HG03196 (cell line): ENCODE data around the gene AAGAB.

ENCODE experiments used
- ATAC-seq: cut with Tn5 transposase; IDR thresholded peaks from one replicate; pipeline ENCODE4 v1.9.1; 2021; ENCODE audit not compliant: unreplicated experiment

The AAGAB gene

GRCh38 chr15:67212684-67213367 lies 41.6 kb downstream of the AAGAB start:
- ATAC-seq: no peak

- no peak for ATAC-seq
Observed at GRCh38 chr15:67210555-67211168, 43.8 kb downstream of the AAGAB start.

GRCh38 chr15:67208396-67208795 lies 46.1 kb downstream of the AAGAB start:
- no peak for ATAC-seq

- ATAC-seq: no peak
Observed at GRCh38 chr15:67207555-67208207, 46.8 kb downstream of the AAGAB start.

GRCh38 chr15:67202991-67203390 lies 51.5 kb downstream of the AAGAB start:
- no peak for ATAC-seq

- no peak for ATAC-seq
Observed at GRCh38 chr15:67202091-67202490, 52.4 kb downstream of the AAGAB start.

GRCh38 chr15:67201136-67201535 lies 53.3 kb downstream of the AAGAB start:
- ATAC-seq: no peak

- ATAC-seq: no peak
Observed at GRCh38 chr15:67199881-67200763, 54.3 kb downstream of the AAGAB start.

- no peak for ATAC-seq
Observed at GRCh38 chr15:67199391-67199790, 55.1 kb downstream of the AAGAB start.

- no peak for ATAC-seq
Observed at GRCh38 chr15:67198157-67198754, 56.2 kb downstream of the AAGAB start.

- ATAC-seq: no peak
Observed at GRCh38 chr15:67197364-67197695, 57.1 kb downstream of the AAGAB start.

GRCh38 chr15:67196672-67197363 lies 57.6 kb downstream of the AAGAB start:
- no peak for ATAC-seq

- no peak for ATAC-seq
Observed at GRCh38 chr15:67196222-67196621, 58.2 kb downstream of the AAGAB start.

GRCh38 chr15:67195305-67195704 lies 59.2 kb downstream of the AAGAB start:
- no peak for ATAC-seq

- ATAC-seq: no peak
Observed at GRCh38 chr15:67194171-67195114, 60.0 kb downstream of the AAGAB start.

- no peak for ATAC-seq
Observed at GRCh38 chr15:67193223-67193990, 61.1 kb downstream of the AAGAB start.

GRCh38 chr15:67192185-67192820 lies 62.2 kb downstream of the AAGAB start:
- no peak for ATAC-seq

GRCh38 chr15:67190813-67191212 lies 63.6 kb downstream of the AAGAB start:
- no peak for ATAC-seq
